HepG2 (cell line): ENCODE data around the gene CEBPG. TPM values are rescaled to one million over a fixed set of nuclear protein-coding genes. Genes with fewer than 3 reads are reported as not detected.

ENCODE experiments used
- ATAC-seq: fragments of 200-7000 bp; cut with Tn5 transposase; 3 replicates; pipeline ENCODE4 v1.9.1; 2020; ENCODE audit warnings: mild to moderate bottlenecking, moderate library complexity
- BruUV-seq: library from RNA; stranded (reverse); fragments of 400-500 nt; replicated peaks from 2 replicates; lab custom pipeline; 2021; lab: Mats Ljungman, UMichigan
- CTCF ChIA-PET: fragments of 300-600 bp; formaldehyde crosslinking; extraction: SDS; loops from one replicate; lab custom pipeline; 2021; ENCODE audit warnings: low total read pairs, inconsistent platforms, low intra/inter-chr PET ratio; lab: Yijun Ruan, JAX
- POLR2A ChIA-PET: fragments of 350-600 bp; sonication (Branson Sonifier 250); formaldehyde crosslinking; loops from one replicate; lab custom pipeline; 2020; ENCODE audit warnings: antibody characterized with exemption, inconsistent platforms; lab: Yijun Ruan, JAX
- DNase-seq: peaks from one replicate; pipeline ENCODE4 v3.0.0-alpha.2; 2015; ENCODE audit warnings: low spot score
- FAIRE-seq: peaks from 3 replicates; lab custom pipeline; 2011; peaks lifted over from hg19 to GRCh38; lab: Jason Lieb, UNC
- H2AFZ ChIP-seq: one replicate; pipeline ENCODE4 v1.6.1; 2011; ENCODE audit warnings: low read length, inconsistent platforms
- H3K27ac ChIP-seq: fragments of 300-600 bp; 3 replicates; pipeline ENCODE4 v1.8.0; 2011; ENCODE audit warnings: mixed run types, mild to moderate bottlenecking, mixed read lengths, low read length, inconsistent platforms; ENCODE audit not compliant: insufficient read depth; ENCODE audit errors: extremely low read length
- H3K27me3 ChIP-seq, 2 experiments: fragments of 200-600 bp in 1 of 2; 2 replicates in 1 of 2; 3 replicates in 1 of 2; pipeline versions ENCODE4 v1.6.0 to v1.8.0; 2011; ENCODE audit warnings: low read length in 2 of 2, mild to moderate bottlenecking in 2 of 2, moderate library complexity in 2 of 2, inconsistent platforms in 1 of 2; ENCODE audit not compliant: insufficient read depth in 2 of 2, control insufficient read depth in 1 of 2
- H3K36me3 ChIP-seq, 2 experiments: fragments of 200-600 bp in 1 of 2; replicated peaks in 1 of 2; 2 replicates in 1 of 2; 3 replicates in 1 of 2; pipeline versions ENCODE4 v1.5.1 to v1.8.0; 2011; ENCODE audit warnings: low read length in 2 of 2, inconsistent platforms in 1 of 2; ENCODE audit not compliant: insufficient read depth in 2 of 2, control insufficient read depth in 1 of 2
- H3K4me1 ChIP-seq: 2 replicates; pipeline ENCODE4 v1.5.1; 2012; ENCODE audit warnings: low read length, inconsistent platforms; ENCODE audit not compliant: insufficient read depth
- H3K4me2 ChIP-seq: 2 replicates; pipeline ENCODE4 v1.6.0; 2011; ENCODE audit warnings: low read depth, low read length, inconsistent platforms
- H3K4me3 ChIP-seq, 3 experiments: fragments of 200-600 bp in 1 of 3; sonication (generic), shearing (Covaris generic) in 1 of 3; replicated peaks in 1 of 3; 2 replicates each; pipeline ENCODE4 v1.5.1; 2011 to 2016; ENCODE audit warnings: low read length in 3 of 3, inconsistent platforms in 2 of 3, low read depth in 2 of 3, mild to moderate bottlenecking in 2 of 3, control low read depth in 1 of 3, mixed read lengths in 1 of 3; ENCODE audit not compliant: insufficient read depth in 1 of 3
- H3K79me2 ChIP-seq: one replicate; pipeline ENCODE4 v1.6.1; 2011; ENCODE audit warnings: low read length, inconsistent platforms; ENCODE audit not compliant: insufficient read depth
- H3K9ac ChIP-seq: 2 replicates; pipeline ENCODE4 v1.6.0; 2011; ENCODE audit warnings: mild to moderate bottlenecking, low read depth, low read length, inconsistent platforms; ENCODE audit not compliant: insufficient read depth
- H3K9me3 ChIP-seq: 2 replicates; pipeline ENCODE4 v1.5.1; 2012; ENCODE audit warnings: mild to moderate bottlenecking, low read length
- H4K20me1 ChIP-seq: 2 replicates; pipeline ENCODE4 v1.6.0; 2011; ENCODE audit warnings: inconsistent platforms, mild to moderate bottlenecking, low read length, moderate library complexity; ENCODE audit not compliant: insufficient read depth
- ETV5 ChIP-seq: IDR thresholded peaks from 2 replicates; pipeline ENCODE4 v1.6.1; 2018; ENCODE audit warnings: missing biosample characterization, missing genetic modification reagents, inconsistent platforms, borderline replicate concordance
- HOXA7 ChIP-seq: sonication (generic); formaldehyde crosslinking; IDR thresholded peaks from 2 replicates; pipeline ENCODE4 v1.8.1; 2022; ENCODE audit warnings: mild to moderate bottlenecking, missing genetic modification reagents, moderate library complexity
- KDM5B ChIP-seq: sonication (generic); formaldehyde crosslinking; IDR thresholded peaks from 2 replicates; pipeline ENCODE4 v1.4.0; 2020; ENCODE audit warnings: missing genetic modification reagents, mild to moderate bottlenecking, borderline replicate concordance
- NFKB2 ChIP-seq: sonication (generic); formaldehyde crosslinking; IDR thresholded peaks from 2 replicates; pipeline ENCODE4 v1.4.0; 2020; ENCODE audit warnings: missing genetic modification reagents, borderline replicate concordance
- PAF1 ChIP-seq: IDR thresholded peaks from 2 replicates; pipeline ENCODE4 v1.6.1; 2016; ENCODE audit warnings: missing genetic modification reagents, missing compliant biosample characterization
- PPARG ChIP-seq: conservative IDR thresholded peaks from 2 replicates; pipeline ENCODE4 v1.6.1; 2016; ENCODE audit warnings: missing biosample characterization, missing genetic modification reagents
- SMYD3 ChIP-seq: sonication (generic); formaldehyde crosslinking; IDR thresholded peaks from 2 replicates; pipeline ENCODE4 v1.8.1; 2023; ENCODE audit warnings: mild to moderate bottlenecking, missing genetic modification reagents
- ZNF3 ChIP-seq: IDR thresholded peaks from 2 replicates; pipeline ENCODE4 v1.7.0; 2017; ENCODE audit warnings: inconsistent platforms
- ZNF367 ChIP-seq: sonication (generic); formaldehyde crosslinking; IDR thresholded peaks from 2 replicates; pipeline ENCODE4 v1.4.0; 2020; ENCODE audit warnings: missing genetic modification reagents, borderline replicate concordance
- ZNF432 ChIP-seq: sonication (generic); formaldehyde crosslinking; IDR thresholded peaks from 2 replicates; pipeline ENCODE4 v1.5.0; 2020; ENCODE audit warnings: missing genetic modification reagents, mild to moderate bottlenecking, borderline replicate concordance
- ZNF558 ChIP-seq: sonication (generic); formaldehyde crosslinking; IDR thresholded peaks from 2 replicates; pipeline ENCODE4 v1.9.0; 2022; ENCODE audit warnings: mild to moderate bottlenecking, missing genetic modification reagents, borderline replicate concordance
- WGBS: methylation state at CpG from one replicate; pipeline ENCODE4 v1.1.6; 2017; ENCODE audit warnings: low lambda C conversion rate; 5-methylcytosine and 5-hydroxymethylcytosine counted together
- in situ Hi-C: cut with HindIII; loops from 2 replicates; pipeline ENCODE4 v1.10.0; 2017; ENCODE audit warnings: low pct_unique_long_range_greater_than_20kb; ENCODE audit not compliant: extremely low pct_ligation_motif_present
- intact Hi-C: fragments of 100-400 bp; cut with micrococcal nuclease; formaldehyde crosslinking; loops from one replicate; pipeline ENCODE4 v1.10.0; 2022; ENCODE audit not compliant: unreplicated experiment
- polyA plus RNA-seq, 8 experiments: library from polyadenylated mRNA; depleted of rRNA in 3 of 8; stranded (reverse) in 7 of 8; unstranded in 1 of 8; fragments of >200 nt; fragmentation: Illumina TruSeq in 4 of 8; extraction: Trizol in 4 of 8; gene quantifications; 2 replicates each; pipeline versions ENCODE4 v1.2.1 to v1.2.3, GENCODE V29; 2011 to 2016; ENCODE audit warnings: low read depth in 4 of 8, missing spikeins in 1 of 8, mixed read lengths in 1 of 8; ENCODE audit not compliant: insufficient read depth in 1 of 8
- total RNA-seq, 5 experiments: library from RNA; depleted of rRNA; stranded (reverse); fragments of >200 nt; fragmentation: Illumina TruSeq; extraction: Trizol; gene quantifications; 2 replicates each; pipeline ENCODE4 v1.2.3, GENCODE V29; 2016; ENCODE audit warnings: low read depth in 1 of 5
- TF ChIP-seq, protein P1 (sequence below): sonication (generic); formaldehyde crosslinking; IDR thresholded peaks from one replicate; pipeline ENCODE4 v1.5.1; 2020; ENCODE audit warnings: mild to moderate bottlenecking, missing genetic modification reagents; ENCODE audit errors: not compliant biosample characterization
- TF ChIP-seq, protein P2 (sequence below): sonication (generic); formaldehyde crosslinking; IDR thresholded peaks from 2 replicates; pipeline ENCODE4 v1.8.0; 2023; ENCODE audit warnings: mild to moderate bottlenecking, missing genetic modification reagents
- TF ChIP-seq, protein P3 (sequence below): sonication (generic); formaldehyde crosslinking; IDR thresholded peaks from 2 replicates; pipeline ENCODE4 v1.5.0; 2020; ENCODE audit warnings: mild to moderate bottlenecking, missing genetic modification reagents, borderline replicate concordance

Gene CEBPG
- total and polyA plus RNA-seq, 2 of the 13 experiments (the other 11 are each of a cell fraction or from before 2014, with no cell fraction given), result 25.7 to 34.3 TPM

DNA sequence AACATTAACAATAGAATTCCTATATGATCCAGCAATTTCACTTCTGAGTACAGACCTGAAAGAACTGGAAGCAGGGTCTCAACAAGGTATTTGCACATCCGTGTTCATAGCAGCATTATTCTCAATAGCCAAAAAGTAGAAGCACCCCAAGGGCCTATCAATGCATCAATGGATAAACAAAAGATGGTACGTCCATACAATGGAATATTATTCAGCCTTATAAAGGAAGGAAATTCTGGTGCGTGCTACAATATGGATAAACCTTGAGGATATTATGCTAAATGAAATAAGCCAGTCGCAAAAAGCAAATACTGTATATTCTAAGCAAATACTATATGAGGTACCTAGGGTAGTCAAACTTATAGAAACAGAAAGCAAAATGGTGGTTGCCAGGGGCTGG lies 40.4 kb upstream of the CEBPG start:
- ChIA-PET CTCF (interaction anchor here (1.6 kb wide), 1 partner anchor 74 kb away, joined by 9 read pairs; no protein-coding TSS in a partner anchor), POLR2A (interaction anchor here (0.8 to 2.9 kb wide), 4 partner anchors 16 to 65 kb away, joined by 3 to 13 read pairs (median 3); no protein-coding TSS in a partner anchor)
- H3K79me2 ChIP-seq, result no peaks in the 10 kb centered on the region
- H3K9ac ChIP-seq, result no peak overlapping the region
- H3K27ac ChIP-seq, result no peak overlapping the region
- intact Hi-C loops, result no loop called here
- DNase-seq (no peak), ATAC-seq (no peak), FAIRE-seq (no peak)
- H3K36me3 ChIP-seq, result no peaks in the 10 kb centered on the region
- no peak overlapping the region for H3K4me3 ChIP-seq
- H4K20me1 ChIP-seq, result no peaks in the 10 kb centered on the region
- BruUV-seq, result no TSS peak
- H3K27me3 ChIP-seq, result peaks cover 0 to 6% of the 10 kb centered on the region in 2 experiments; a peak in 1 of 5 replicates
- H2AFZ ChIP-seq, result no peak overlapping the region
- in situ Hi-C loops, result no loop called here
- 48% methylated on average over 4 of the region's 4 CpGs for WGBS
- TF ChIP-seq ZNF3 (no peak), ETV5 (CRISPR knock-in tag) (no peak), PAF1 (no peak), ZNF558 (CRISPR knock-in tag) (no peak), HOXA7 (CRISPR knock-in tag) (no peak), NFKB2 (no peak), ZNF432 (CRISPR knock-in tag) (no peak), ZNF367 (CRISPR knock-in tag) (no peak), KDM5B (CRISPR knock-in tag) (no peak), PPARG (CRISPR knock-in tag) (no peak), SMYD3 (CRISPR knock-in tag) (no peak)
- TF ChIP-seq, protein P1, sequence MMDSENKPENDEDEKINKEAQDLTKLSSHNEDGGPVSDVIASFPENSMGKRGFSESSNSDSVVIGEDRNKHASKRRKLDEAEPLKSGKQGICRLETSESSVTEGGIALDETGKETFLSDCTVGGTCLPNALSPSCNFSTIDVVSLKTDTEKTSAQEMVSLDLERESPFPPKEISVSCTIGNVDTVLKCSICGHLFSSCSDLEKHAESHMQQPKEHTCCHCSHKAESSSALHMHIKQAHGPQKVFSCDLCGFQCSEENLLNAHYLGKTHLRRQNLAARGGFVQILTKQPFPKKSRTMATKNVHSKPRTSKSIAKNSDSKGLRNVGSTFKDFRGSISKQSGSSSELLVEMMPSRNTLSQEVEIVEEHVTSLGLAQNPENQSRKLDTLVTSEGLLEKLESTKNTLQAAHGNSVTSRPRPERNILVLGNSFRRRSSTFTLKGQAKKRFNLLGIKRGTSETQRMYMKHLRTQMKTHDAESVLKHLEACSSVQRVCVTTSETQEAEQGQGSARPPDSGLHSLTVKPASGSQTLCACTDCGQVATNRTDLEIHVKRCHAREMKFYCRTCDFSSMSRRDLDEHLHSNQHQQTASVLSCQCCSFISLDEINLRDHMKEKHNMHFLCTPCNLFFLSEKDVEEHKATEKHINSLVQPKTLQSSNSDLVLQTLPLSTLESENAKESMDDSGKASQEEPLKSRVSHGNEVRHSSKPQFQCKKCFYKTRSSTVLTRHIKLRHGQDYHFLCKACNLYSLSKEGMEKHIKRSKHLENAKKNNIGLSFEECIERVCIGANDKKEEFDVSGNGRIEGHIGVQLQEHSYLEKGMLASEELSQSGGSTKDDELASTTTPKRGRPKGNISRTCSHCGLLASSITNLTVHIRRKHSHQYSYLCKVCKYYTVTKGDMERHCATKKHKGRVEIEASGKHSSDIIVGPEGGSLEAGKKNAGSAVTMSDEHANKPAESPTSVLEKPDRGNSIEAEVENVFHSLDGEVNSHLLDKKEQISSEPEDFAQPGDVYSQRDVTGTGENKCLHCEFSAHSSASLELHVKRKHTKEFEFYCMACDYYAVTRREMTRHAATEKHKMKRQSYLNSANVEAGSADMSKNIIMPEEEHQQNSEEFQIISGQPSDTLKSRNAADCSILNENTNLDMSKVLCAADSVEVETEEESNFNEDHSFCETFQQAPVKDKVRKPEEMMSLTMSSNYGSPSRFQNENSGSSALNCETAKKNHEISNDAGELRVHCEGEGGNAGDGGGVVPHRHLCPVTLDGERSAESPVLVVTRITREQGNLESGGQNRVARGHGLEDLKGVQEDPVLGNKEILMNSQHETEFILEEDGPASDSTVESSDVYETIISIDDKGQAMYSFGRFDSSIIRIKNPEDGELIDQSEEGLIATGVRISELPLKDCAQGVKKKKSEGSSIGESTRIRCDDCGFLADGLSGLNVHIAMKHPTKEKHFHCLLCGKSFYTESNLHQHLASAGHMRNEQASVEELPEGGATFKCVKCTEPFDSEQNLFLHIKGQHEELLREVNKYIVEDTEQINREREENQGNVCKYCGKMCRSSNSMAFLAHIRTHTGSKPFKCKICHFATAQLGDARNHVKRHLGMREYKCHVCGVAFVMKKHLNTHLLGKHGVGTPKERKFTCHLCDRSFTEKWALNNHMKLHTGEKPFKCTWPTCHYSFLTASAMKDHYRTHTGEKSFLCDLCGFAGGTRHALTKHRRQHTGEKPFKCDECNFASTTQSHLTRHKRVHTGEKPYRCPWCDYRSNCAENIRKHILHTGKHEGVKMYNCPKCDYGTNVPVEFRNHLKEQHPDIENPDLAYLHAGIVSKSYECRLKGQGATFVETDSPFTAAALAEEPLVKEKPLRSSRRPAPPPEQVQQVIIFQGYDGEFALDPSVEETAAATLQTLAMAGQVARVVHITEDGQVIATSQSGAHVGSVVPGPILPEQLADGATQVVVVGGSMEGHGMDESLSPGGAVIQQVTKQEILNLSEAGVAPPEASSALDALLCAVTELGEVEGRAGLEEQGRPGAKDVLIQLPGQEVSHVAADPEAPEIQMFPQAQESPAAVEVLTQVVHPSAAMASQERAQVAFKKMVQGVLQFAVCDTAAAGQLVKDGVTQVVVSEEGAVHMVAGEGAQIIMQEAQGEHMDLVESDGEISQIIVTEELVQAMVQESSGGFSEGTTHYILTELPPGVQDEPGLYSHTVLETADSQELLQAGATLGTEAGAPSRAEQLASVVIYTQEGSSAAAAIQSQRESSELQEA, result no peak
- TF ChIP-seq, protein P2, sequence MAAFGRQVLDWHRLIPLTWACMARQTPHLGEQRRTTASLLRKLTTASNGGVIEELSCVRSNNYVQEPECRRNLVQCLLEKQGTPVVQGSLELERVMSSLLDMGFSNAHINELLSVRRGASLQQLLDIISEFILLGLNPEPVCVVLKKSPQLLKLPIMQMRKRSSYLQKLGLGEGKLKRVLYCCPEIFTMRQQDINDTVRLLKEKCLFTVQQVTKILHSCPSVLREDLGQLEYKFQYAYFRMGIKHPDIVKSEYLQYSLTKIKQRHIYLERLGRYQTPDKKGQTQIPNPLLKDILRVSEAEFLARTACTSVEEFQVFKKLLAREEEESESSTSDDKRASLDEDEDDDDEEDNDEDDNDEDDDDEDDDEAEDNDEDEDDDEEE (CRISPR knock-in tag), result no peak
- TF ChIP-seq, protein P3, sequence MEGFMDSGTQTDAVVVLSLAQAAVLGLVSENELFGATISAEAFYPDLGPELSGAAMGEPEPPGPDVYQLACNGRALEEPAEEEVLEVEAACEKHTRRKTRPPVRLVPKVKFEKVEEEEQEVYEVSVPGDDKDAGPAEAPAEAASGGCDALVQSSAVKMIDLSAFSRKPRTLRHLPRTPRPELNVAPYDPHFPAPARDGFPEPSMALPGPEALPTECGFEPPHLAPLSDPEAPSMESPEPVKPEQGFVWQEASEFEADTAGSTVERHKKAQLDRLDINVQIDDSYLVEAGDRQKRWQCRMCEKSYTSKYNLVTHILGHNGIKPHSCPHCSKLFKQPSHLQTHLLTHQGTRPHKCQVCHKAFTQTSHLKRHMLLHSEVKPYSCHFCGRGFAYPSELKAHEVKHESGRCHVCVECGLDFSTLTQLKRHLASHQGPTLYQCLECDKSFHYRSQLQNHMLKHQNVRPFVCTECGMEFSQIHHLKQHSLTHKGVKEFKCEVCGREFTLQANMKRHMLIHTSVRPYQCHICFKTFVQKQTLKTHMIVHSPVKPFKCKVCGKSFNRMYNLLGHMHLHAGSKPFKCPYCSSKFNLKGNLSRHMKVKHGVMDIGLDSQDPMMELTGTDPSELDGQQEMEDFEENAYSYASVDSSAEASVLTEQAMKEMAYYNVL (CRISPR knock-in tag), result no peak
- peaks cover 36% of the 10 kb centered on the region for H3K4me1 ChIP-seq
- no peaks in the 10 kb centered on the region for H3K9me3 ChIP-seq
- H3K4me2 ChIP-seq, result no peak overlapping the region
